Activated CD4-positive, CD25-positive, alpha-beta regulatory T cell treated with anti-CD3 and anti-CD28 coated beads, Interleukin-2, amount 50 U/mL, for 72 hours (primary cell): ENCODE measurements around the gene TRIM51.
"Not testable (repeated sequence)": the region's sequence is repeated elsewhere in the genome, so short reads cannot be mapped to it uniquely, and the experiment has no call there.

ENCODE experiments used
- DNase-seq: peaks from one replicate; pipeline ENCODE4 v3.0.0; 2021

The TRIM51 gene

GRCh38 chr11:55882997-55883396 lies at the start of gene TRIM51:
Gene TRIM51 (plus strand): TSS chr11:55883297. CDS start chr11:55885429, 2,132 bp downstream.
- not testable (repeated sequence) for DNase-seq

DNA sequence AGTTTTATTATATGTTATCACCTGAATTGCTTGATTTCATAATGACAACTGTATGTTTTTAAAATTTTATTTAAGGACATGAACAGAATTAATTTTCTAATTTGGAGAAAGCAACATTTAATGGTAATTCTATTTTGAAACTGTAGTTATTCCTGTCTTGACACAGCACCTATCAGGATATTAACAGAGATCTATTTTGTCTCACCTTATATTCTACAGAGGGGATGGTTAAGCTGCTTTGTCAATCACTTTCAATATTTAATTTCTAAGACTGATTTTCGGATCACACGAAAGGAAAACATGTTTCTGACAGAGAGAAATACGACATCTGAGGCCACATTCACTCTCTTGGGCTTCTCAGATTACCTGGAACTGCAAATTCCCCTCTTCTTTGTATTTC lies 44.6 kb upstream of the TRIM51 start, which contains the start of gene OR5D16:
OR5D16 (plus strand) TSS at position 301 of the 400 bp plus-strand sequence; CDS start at position 301, 0 bp downstream.
- DNase-seq: no peak

GRCh38 chr11:55847453-55847852 lies 35.6 kb upstream of the TRIM51 start:
- no peak for DNase-seq

GRCh38 chr11:55849037-55849436 lies 34.1 kb upstream of the TRIM51 start:
- DNase-seq: no peak

DNA sequence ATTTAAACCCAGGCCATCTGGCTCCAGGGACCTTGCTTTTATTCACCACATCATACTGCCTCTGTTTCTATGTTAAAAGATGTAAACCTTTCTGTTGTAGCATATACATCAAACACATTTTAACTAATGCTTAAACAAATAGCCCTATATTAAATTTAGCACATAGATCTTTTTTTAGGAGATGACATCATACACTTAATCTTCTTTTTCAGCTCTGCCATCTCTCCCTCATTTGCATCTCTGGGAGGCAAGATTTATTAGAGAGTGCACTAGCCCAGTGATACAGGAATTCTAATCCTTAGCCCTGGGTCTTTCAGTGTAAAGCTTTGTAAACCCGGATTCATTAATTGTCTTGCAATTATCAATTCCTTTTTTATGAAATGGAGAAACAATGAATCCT lies 31.0 kb upstream of the TRIM51 start:
- no peak for DNase-seq

DNA sequence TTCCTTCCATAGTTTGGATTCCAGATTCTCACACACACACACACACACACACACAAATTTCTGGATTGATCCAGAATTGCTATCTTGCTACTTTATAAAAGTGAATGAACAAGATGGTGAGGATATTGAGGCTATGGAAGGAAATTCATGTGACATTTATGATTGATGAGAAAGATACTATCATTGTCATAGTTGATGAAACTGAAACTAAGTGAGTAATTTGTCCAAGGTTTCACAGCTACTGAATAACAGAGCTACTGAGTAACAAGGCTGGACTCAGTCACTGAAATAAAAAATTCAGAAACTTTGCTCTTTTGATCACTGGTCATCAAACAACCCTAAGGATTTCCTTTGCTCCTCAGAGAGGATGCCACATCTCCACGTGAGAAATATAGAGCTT lies 28.4 kb upstream of the TRIM51 start:
- DNase-seq: no peak

GRCh38 chr11:55867354-55867753 lies 15.7 kb upstream of the TRIM51 start:
- not testable (repeated sequence) for DNase-seq

DNA sequence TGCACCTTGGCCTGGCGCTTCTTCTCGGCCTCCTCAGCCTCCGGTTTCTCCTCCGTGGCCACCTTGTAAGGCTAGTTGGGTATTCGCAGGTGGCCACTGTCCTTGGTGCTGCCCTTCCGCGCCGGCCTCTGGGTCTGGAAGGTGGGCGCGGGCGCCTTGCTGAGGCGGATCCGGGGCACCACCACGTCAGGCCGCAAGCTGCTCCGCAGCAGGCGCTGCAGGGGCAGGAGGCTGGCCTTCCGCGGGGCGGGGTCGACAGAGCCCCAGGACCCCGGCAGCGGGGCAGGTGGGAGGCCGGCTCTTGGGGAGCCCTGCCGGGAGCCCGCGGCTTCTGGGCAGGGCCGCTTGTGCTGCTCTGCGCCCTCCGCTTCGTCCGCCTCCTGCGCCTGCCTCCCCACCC lies 10.4 kb upstream of the TRIM51 start:
- not testable (repeated sequence) for DNase-seq

DNA sequence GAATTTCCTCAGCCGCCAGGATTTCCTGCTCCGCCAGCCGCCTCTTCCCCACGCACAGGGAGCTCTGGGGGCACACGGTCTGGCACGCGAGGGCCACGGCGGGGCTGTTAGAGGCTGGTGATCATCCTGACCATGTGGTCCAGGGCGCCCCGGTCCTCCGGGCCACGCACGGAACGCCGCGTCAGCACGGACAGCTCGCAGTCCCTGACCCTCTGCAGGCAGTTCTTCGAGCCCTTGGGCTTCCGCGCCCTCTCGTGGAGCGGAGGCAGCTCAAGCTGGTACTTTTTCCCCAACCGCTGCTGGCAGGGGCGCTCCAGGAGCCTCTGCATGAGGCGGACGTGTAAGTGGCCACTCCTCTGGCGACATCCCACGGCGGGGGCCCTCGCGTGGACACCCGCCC lies 10.0 kb upstream of the TRIM51 start:
- not testable (repeated sequence) for DNase-seq

- DNase-seq: not testable (repeated sequence)
Measured at GRCh38 chr11:55884995-55885394, 1.9 kb downstream of the TRIM51 start.

DNA sequence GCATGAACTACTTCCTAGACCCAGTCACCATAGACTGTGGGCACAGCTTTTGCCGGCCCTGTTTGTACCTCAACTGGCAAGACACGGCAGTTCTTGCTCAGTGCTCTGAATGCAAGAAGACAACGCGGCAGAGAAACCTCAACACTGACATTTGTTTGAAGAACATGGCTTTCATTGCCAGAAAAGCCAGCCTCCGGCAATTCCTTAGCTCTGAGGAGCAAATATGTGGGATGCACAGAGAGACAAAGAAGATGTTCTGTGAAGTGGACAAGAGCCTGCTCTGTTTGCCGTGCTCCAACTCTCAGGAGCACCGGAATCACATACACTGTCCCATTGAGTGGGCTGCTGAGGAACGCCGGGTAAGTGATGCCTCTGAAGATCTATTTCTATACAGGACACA lies 2.4 kb downstream of the TRIM51 start:
- not testable (repeated sequence) for DNase-seq

DNA sequence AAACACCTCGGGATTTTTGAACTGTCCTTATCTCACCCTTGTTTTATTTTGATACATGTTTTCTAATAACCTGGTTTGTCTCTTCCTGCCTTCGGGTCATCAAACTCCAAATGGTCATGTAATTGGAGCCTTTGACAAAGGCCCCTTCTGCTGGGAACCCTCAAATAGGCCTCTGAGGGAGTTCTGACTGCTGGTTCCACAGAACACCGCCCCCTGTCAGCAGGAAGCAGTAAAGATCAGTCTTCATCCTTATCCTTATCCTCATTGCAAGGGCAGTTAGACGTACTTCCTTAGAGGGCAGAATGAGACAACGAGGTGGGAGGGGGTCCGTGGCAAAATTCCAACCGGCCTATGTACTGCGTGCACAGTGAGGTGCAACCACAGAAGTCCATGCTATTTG lies 12.1 kb downstream of the TRIM51 start:
- no peak for DNase-seq

GRCh38 chr11:55902308-55902707 lies 19.2 kb downstream of the TRIM51 start:
- no peak for DNase-seq

- no peak for DNase-seq
Measured at GRCh38 chr11:55914482-55914881, 31.4 kb downstream of the TRIM51 start, which contains the start of gene OR5W2. Gene OR5W2 (minus strand): TSS chr11:55914582. CDS start chr11:55914582, 0 bp downstream.

GRCh38 chr11:55920537-55920936 lies 37.4 kb downstream of the TRIM51 start:
- no peak for DNase-seq

GRCh38 chr11:55936300-55936699 lies 53.2 kb downstream of the TRIM51 start, which contains the start of gene OR5I1:
Gene OR5I1 (minus strand): TSS chr11:55936400. CDS start chr11:55936400, 0 bp downstream.
- DNase-seq: no peak
